LNCaP clone FGC (cell line): ENCODE data around the gene FAM89A.
"Not testable (repeated sequence)": the region's sequence is repeated elsewhere in the genome, so short reads cannot be mapped to it uniquely, and the experiment has no call there.

ENCODE experiments used
- DNase-seq: peaks from one replicate; pipeline ENCODE4 v3.0.0-alpha.2; 2011; ENCODE audit warnings: low read depth
- H3K4me3 ChIP-seq: 2 replicates; pipeline ENCODE4 v1.5.1; 2011; ENCODE audit warnings: mild to moderate bottlenecking, low read depth, low read length, control low read depth
- TF ChIP-seq, protein P1 (sequence below): IDR thresholded peaks from 2 replicates; pipeline ENCODE4 v1.5.1; 2012; ENCODE audit warnings: mild to moderate bottlenecking; ENCODE audit not compliant: control insufficient read depth, insufficient read depth; ENCODE audit errors: extremely low read depth

The FAM89A gene

DNA sequence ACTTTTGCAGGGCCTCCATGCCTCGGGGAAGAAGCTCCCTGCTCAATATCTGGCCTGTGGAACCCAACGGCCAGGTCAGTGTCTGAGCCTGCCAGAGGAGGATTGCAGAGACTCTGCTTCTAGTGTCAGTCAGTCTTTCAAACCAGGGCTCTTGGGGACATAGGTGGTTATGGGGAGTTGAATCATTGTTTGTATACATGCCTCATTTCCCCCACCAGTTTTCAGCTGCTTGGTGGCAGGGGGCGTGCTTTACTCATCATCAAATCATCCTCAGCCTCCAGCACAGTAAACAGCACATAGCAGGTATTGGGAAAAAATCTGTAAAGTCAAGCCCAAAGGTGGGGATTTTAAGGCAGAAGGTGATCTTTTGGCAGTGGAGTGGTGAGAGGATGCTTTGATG, 17.4 kb upstream of the FAM89A start:
- no peak overlapping the region for H3K4me3 ChIP-seq
- TF ChIP-seq, protein P1, sequence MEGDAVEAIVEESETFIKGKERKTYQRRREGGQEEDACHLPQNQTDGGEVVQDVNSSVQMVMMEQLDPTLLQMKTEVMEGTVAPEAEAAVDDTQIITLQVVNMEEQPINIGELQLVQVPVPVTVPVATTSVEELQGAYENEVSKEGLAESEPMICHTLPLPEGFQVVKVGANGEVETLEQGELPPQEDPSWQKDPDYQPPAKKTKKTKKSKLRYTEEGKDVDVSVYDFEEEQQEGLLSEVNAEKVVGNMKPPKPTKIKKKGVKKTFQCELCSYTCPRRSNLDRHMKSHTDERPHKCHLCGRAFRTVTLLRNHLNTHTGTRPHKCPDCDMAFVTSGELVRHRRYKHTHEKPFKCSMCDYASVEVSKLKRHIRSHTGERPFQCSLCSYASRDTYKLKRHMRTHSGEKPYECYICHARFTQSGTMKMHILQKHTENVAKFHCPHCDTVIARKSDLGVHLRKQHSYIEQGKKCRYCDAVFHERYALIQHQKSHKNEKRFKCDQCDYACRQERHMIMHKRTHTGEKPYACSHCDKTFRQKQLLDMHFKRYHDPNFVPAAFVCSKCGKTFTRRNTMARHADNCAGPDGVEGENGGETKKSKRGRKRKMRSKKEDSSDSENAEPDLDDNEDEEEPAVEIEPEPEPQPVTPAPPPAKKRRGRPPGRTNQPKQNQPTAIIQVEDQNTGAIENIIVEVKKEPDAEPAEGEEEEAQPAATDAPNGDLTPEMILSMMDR, result no peak
- DNase-seq, result no peak

- no peak for DNase-seq
- TF ChIP-seq, protein P1, result no peak
- H3K4me3 ChIP-seq, result no peak overlapping the region
Observed at GRCh38 chr1:231055271-231055670, 15.2 kb upstream of the FAM89A start.

DNA sequence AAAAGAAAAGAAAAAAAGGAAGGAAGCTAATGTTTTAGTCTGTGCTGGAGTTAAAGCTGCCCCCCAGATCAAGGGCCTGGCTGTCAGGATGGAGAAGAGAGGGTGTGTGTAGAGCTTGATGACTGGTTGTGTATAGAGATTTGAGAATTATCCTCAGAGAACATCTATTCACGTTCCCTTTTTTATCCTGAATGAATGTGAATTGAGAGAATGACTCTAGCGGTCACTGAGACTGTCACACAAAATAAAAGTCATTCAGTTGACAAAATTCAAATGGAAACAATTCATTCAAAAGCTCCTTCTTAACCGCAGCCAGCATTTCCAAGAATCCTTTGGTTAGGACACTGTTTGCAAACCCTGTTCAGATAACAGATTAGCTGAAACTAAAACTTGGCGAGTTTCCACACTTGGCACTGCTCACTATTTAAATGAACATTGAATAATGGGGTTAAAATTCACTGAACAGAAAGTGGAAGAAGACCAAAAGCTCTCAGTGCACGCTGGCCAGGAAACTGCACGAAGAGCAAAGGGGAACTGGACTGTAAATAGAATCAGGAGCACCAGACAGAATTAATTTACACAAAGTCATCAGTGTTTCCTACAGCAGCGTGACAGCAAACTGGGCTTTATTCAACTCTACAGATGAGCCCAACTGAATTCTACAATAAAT, 13.6 kb upstream of the FAM89A start:
- no peak for DNase-seq
- TF ChIP-seq, protein P1, result no peak
- H3K4me3 ChIP-seq, result peak overlapping the region; percentile 22; the same call in 1 of the 2 replicates

GRCh38 chr1:231052777-231053176, 12.7 kb upstream of the FAM89A start:
- DNase-seq, result no peak
- H3K4me3 ChIP-seq, result no peak overlapping the region
- TF ChIP-seq, protein P1, result no peak

DNA sequence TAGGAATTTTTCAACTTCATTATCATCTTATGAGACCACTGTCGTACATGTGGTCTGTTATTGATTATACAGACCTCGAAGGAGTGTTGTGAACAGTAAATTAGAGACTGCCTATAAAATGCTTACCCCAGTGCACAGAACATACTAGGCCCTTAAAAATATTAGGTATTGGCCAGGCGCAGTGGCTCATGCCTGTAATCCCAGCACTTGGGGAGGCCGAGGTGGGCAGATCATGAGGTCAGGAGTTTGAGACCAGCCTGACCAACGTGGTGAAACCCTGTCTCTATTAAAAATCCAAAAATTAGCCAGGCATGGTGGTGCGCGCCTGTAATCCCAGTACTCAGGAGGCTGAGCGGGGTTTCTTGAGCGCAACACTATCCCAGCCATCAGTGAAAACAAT, 10.9 kb upstream of the FAM89A start:
- not testable (repeated sequence) for H3K4me3 ChIP-seq

GRCh38 chr1:231050395-231050794, 10.3 kb upstream of the FAM89A start:
- DNase-seq, result no peak
- H3K4me3 ChIP-seq, result no peak overlapping the region
- TF ChIP-seq, protein P1, result no peak

More for the DNA sequence above, 10.9 kb upstream of the FAM89A start:
- DNase-seq, result not testable (repeated sequence)

DNA sequence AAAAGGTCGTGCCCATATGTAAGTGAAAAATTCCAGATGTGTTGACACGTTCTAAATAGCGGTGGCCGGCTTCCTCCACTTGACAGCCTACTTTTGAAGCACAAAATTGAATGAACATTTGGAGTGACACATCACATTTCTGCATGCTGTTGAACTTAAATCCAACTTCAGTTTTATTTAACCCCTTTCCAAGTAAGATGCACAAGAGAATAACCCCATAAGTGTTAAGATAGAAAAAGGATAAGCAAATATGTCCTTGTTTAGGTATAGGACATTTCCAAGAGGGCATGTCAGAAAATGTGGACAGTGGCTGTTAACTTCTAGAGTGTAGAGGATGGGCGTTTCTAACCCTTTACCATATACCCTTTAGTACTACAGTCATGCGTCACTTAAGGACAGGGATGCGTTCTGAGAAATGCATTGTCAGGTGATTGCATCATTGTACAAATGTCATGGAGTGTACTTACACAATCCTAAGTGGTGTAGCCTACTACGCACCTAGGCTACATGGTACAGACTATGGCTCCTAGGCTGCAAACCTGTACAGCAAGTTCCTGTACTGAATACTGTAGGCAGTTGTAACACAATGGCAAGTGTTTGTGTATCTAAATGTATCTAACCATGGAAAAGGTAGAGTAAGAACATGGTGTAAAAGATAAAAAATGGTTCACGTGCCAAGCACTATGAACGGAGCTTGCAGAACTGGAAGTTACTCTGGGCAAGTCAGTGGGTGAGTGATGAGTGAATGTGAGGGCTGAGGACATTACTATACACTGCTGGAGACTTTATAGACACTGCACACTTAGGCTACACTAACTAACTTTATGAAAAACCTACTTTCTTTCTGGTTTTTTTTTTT, 9.3 kb upstream of the FAM89A start:
- no peak for DNase-seq
- H3K4me3 ChIP-seq, result no peak overlapping the region
- TF ChIP-seq, protein P1, result no peak

DNA sequence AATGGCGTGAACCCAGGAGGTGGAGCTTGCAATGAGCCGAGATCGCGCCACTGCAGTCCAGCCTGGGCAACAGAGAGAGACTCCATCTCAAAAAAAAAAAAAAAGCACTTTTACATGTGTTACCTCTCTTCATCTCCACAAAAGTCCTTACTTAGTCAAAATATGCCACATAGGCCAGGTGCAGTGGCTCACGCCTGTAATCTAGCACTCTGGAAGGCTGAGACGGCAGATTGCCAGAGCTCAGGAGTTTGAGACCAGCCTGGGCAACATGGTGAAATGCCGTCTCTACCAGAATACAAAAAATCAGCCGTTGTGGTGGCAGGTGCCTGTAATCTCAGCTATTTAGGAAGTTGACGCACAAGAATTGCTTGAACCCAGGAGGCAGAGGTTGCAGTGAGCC, 8.4 kb upstream of the FAM89A start:
- DNase-seq, H3K4me3 ChIP-seq: not testable (repeated sequence)

DNA sequence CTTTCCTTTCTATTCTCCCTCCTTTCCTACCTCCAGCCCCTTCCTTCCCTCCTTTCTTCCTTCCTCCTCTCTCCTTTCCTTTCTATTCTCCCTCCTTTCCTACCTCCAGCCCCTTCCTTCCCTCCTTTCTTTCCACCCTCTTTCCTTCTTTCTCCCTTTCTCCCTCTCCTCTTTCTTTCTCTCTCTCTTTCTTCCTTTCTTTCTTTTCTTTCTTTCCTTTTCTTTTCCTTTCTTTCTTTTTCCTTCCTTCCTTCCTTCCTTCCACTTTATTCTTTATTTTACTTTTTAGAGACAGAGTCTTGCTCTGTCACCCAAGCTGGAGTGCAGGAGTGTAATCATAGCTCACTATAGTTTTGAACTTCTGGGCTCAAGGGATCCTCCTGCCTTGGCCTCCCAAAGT, 7.5 kb upstream of the FAM89A start:
- H3K4me3 ChIP-seq, DNase-seq: not testable (repeated sequence)
